DMS153 (cell line): ENCODE results near the gene ST7L.

ENCODE experiments used
- DNase-seq: peaks from one replicate; lab custom pipeline; 2025; lab: John Stamatoyannopoulos, UW

ST7L gene

GRCh38 chr1:112515311-112516009 is 103.5 kb downstream of the ST7L start:
- no peak for DNase-seq

DNA sequence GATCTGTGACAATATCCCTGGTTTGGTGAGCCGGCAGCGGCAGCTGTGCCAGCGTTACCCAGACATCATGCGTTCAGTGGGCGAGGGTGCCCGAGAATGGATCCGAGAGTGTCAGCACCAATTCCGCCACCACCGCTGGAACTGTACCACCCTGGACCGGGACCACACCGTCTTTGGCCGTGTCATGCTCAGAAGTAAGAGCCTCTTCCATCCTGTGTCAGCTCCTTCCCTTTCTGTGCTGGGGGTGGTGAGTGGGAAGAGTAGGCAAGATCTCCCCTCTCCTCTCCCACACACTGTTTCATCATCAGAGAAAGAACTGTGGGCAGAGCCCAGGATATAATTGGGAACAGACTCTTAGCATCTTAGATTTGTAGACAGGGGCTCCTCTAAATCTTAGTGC is 104.0 kb downstream of the ST7L start:
- DNase-seq: no peak

DNA sequence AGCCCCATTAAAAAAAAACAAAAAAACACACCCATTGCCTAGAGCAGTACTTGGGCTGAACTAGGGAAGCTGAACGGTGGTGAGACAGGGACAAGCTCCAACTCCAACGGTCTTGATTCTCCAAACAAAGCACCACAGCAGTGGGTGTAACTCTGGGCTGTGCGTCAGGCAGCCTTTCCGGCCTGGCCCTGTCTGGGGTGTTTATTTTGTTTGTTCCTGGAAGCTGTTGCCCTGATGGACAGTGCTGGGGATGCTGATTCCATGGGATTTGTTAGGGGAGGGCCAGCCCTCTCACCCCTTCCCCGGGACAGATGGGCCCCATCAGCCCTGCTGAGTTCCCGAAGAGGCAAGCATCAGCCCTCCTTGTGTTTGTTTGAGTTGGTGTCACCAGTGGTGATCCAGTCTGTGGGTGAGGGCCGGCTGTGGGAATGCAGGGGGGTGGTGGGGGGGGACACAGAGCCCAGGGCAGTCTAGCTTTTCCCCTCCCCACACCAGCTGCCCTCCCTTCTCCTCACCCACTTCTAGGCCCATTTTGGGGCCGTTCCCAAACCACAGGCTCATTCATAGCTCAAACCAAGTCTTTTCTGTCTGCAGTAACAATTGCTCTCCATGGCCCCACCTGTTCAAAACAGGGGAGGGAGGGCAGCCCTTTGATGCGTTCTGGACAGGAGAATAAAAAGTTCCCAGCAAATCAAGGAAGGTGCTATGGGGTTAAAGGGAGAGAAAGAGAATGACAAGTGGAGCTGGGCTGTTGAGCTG is 105.7 kb downstream of the ST7L start:
- no peak for DNase-seq

- DNase-seq: no peak
Measured at GRCh38 chr1:112511897-112512296, 107.0 kb downstream of the ST7L start.

DNA sequence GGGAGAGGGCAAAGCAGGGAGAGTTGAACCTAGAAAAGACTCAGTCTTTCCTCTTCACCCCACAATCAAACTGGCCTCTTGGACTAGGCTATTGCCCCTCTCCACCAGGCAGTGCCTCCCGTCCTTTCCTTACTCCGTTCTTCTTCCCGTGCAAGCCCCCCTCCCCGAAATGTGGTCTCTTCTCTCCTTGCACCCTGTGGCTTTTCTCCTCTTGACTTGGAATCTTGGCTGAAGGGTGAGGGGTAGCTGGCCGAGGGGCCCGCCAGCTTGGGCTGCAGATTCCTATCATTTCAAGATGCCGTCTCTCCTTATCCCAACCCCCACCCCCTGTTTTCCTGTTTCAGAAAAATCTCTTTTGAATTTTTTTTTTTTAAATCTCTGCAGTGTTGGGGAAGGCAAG is 108.6 kb downstream of the ST7L start:
- DNase-seq: no peak

DNA sequence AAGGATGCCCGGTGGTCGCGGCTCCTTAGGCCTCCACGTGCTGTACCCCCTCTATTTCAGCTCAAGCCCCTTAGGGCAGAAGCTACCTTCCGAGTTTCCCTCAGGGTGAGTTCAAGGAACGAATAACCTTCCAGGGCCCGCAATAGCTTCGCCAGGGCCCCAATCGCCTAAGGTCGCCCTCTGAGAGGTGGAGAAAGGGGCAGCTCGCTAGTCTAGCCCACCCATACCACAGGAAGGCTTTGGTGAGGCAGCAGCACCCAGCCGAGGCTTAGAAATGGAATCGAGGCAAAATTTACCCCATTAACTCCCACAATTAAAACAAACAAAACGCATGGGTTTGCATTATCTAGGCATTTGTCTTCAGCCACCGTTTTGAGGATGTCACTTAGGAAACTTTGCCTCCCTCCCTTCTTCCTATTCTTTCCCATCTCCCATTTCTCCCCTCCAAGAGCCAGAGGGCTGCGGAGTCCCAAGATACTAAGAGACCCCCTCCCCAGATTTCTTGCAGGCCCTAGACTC is 109.2 kb downstream of the ST7L start:
- DNase-seq: no peak

DNA sequence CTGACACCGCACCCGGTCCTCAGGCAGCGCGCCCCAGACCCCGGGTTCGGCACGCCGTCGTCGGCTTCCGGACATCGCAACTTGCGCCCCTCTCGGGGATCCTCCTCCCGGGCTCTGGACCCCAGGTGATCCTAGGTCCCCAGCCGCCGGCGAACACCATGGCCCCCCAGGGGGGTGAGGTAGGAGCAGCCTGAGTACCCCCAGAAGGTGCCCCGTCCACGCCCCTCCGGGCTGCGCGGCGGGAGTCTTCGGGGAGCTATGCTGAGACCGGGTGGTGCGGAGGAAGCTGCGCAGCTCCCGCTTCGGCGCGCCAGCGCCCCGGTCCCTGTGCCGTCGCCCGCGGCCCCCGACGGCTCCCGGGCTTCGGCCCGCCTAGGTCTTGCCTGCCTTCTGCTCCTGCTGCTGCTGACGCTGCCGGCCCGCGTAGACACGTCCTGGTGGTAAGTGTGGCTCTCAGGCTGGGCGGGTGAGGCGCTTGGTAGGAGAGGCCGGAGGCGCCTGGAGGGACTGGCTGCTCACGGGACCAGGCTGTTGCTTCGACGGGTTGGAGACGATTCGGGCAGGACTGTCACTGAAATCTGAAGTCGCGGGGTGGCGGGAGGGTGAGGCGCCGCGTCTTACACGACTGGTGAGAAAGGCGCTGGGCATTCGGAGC is 109.8 kb downstream of the ST7L start:
- no peak for DNase-seq

GRCh38 chr1:112508278-112509004 is 110.5 kb downstream of the ST7L start, which contains the start of gene WNT2B:
WNT2B (plus strand) TSS chr1:112508965; CDS start chr1:112509263, 298 bp downstream.
- no peak for DNase-seq

DNA sequence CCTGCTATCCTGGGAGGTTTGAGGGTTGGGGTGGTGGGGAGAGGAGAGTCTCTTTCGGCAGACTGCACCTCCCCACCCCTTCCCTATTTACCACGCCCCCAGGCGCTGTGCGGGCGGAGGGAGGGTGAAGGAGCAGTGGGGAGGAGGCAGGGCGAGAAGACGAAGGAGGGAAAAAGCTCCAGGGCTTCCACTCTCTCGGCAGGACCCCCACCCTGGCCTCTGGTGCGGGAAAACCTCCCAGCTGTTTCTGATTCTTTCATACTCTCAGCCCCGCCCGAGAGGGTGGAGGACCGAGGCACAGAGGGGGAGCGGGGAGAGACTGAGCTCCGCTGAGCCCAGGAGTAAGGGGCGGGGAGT is 111.0 kb downstream of the ST7L start:
- no peak for DNase-seq

DNA sequence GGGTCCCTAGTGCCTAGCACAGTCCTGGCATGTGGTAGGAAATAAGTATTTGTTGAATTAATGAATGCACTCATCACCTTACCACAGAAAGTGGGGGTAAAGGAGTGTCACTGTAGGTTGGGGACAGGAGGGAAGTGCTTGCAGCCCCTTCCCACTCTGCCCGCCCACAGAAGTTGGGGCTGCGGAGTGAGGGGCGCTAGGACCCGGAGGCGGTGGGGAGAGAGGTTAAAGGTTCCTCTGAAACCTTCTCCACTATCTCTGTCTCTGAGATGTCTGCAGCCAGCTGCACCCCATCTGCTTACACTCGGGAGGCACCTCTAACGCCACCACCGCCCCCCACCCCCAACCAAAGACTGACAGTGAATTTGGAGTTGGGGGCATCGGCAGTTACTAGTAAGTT is 111.6 kb downstream of the ST7L start:
- DNase-seq: no peak

DNA sequence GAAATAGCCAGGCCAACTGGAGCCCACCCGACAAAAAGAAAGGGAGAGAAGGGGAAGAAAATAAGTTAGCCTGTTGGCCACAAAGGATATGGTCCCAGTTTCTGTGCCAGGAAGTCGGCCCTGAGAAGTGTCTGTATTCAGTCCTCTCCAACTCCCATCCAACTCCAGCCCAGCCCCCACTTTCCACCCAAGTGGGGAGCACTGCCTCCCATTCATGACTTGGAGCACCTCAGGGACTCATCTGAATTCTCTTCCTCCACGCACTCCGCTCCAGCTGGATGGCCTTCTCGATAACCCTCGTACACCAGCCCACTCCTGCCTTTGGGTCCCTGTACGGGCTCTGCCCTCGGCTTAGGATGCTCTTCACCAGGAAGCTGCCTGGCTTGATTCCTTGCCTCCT is 112.2 kb downstream of the ST7L start:
- no peak for DNase-seq

GRCh38 chr1:112506306-112506705 is 112.6 kb downstream of the ST7L start:
- DNase-seq: no peak

GRCh38 chr1:112505878-112506277 is 113.1 kb downstream of the ST7L start:
- no peak for DNase-seq

DNA sequence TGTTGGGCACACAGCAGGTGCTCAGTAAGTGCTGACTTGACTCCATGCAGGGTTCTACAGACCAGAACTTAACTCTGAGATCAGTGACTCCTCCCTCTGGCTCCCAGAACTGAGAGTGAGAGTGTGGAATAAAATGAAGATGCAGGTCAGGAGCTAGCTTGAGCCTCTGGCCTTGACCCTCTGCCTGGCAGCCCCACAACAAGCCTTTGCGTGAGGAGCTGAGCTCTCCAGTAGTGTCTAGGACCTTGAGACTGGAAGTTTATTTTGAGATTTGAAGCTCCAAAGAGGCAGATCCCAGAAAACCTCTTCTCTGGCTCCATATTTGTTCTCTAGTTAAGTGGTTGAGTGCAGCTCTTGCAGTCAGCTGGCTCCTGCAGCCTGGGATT is 113.5 kb downstream of the ST7L start:
- no peak for DNase-seq

DNA sequence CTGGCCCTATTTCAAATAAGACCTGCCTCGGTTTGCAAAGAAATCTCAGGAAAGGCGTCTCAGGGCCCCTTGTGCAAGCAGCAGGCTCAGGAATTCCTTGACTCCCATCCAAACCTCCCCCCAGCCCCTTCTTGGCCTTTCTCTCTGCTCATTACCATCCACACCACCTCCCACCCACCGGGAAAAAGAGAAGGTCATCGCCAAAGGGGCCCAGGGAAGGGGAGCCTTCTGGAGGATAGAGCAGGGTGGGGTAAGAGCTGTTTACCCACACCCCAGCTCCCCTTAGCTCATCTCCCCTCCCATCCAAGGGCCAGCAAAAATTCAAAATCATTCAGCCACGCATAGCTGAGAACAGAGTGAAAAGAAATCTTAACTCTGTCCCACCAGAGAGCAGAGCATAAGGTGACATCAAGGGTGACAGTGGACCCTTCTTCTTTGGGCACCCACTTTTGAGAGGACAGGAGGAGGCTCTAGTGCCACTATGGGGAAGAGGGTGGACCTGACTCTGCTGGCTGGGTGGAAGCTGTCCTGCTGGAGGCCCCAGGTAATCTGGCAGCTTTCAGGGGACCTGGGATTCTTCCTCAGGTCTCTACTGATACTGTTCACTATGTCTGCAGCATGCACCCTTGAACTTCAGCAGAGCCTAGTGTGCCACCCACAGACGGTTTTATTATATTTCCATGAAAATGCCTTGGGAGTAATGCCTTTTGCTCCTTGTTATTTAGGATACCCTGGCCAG is 114.1 kb downstream of the ST7L start:
- no peak for DNase-seq

DNA sequence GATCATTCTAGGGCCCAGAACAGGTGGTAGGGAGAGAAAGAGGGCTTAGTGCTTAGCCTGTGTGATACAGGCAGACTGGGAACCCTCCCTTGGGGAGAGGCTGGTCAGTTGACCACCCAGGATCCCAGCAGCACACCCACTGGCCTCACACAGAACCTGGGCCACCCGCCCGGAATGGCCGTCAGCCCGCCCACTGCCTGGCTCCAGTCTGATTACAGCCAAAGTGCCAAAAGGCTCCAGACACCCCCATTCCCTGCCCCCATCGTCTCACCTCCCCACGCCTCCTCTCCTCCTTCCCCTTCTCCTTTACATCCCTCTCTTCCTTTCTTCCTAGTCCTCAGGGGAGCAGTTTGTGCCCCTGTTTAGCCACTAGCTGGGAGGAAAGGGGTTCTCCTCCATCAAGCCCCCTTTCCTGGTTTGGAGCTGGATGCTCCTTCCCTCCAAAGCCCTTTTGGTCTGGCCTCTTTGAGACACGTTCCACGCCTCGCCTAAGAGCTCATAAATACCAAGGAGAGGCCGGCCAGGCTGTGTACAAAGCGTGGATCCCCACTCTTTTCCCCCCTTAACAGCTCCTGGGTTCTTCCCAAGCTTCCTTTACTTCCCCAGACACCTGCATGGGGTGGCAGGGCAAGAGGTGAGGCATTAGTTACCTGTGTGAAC is 114.8 kb downstream of the ST7L start:
- DNase-seq: no peak

DNA sequence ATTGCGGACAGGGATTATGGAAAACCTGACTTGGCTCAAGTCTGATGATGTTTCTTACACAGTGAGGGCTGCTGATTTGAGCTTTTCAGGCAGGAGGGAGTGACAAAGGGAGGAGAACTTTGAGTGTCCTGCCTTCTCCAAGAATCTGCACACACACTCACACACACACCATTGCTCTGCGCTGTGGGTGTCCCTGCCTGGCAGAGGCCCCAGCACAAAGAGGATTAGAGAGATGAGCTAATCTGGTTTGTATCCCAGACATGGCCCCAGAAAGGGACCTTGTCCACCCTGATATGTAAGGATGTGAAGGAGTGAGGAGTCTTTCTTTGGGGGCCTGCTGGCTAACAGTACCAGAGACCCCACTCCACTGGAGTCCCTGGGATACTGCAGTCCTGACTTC is 116.1 kb downstream of the ST7L start:
- no peak for DNase-seq

- DNase-seq: no peak
Measured at GRCh38 chr1:112501810-112502641, 116.9 kb downstream of the ST7L start.

GRCh38 chr1:112496290-112496689 is 122.7 kb downstream of the ST7L start:
- no peak for DNase-seq

GRCh38 chr1:112493351-112493750 is 125.6 kb downstream of the ST7L start:
- DNase-seq: no peak
